ENCODE data around the gene TXNRD2. TPM values are rescaled to one million over a fixed set of nuclear protein-coding genes. Genes with fewer than 3 reads are reported as not detected.

The TXNRD2 gene
- total RNA-seq, 1 donor from 2014 or later: 0.19 TPM

DNA sequence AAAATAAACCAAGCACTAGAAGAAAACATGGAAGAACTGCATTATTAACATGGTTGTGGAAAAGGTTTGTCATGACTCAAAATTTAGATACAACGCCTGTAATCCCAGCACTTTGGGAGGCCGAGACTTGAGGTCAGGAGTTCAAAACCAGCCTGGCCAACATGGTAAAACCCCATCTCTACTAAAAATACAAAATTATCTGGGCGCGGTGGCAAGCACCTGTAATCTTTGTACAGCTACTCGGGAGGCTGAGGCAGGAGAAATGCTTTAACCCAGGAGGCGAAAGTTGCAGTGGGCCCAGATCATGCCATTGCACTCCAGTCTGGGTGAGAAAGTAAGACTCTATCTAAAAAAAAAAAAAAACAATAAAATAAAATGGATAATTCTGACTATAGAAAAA, 110.6 kb downstream of the TXNRD2 start:
- Mint-ChIP-seq H3K27ac (no peak overlapping the region), H3K27me3 (ENCODE audit: insufficient read depth, low read depth) (peaks cover 2% of the 10 kb centered on the region), H3K4me1 (no peaks in the 10 kb centered on the region), H3K9me3 (no peaks in the 10 kb centered on the region), H3K36me3 (peaks cover 2% of the 10 kb centered on the region), H3K4me3 (no peak overlapping the region)
- Histone ChIP-seq H3K79me2 (ENCODE audit: low read depth) (no peaks in the 10 kb centered on the region), H3K4me1 (no peaks in the 10 kb centered on the region), H3K27ac (no peak overlapping the region), H3K4me3 (no peak overlapping the region), H3K9ac (no peak overlapping the region), H3K4me2 (no peak overlapping the region), H3K9me3 (ENCODE audit: low read depth) (no peaks in the 10 kb centered on the region), H2AFZ (replicated peaks) (no peak overlapping the region), H3K27me3 (no peaks in the 10 kb centered on the region), H3F3A (ENCODE audit: low read depth) (peaks cover 4% of the 10 kb centered on the region), H4K20me1 (ENCODE audit: low read depth) (no peaks in the 10 kb centered on the region), H3K36me3 (no peaks in the 10 kb centered on the region)
- TF ChIP-seq, protein P1, sequence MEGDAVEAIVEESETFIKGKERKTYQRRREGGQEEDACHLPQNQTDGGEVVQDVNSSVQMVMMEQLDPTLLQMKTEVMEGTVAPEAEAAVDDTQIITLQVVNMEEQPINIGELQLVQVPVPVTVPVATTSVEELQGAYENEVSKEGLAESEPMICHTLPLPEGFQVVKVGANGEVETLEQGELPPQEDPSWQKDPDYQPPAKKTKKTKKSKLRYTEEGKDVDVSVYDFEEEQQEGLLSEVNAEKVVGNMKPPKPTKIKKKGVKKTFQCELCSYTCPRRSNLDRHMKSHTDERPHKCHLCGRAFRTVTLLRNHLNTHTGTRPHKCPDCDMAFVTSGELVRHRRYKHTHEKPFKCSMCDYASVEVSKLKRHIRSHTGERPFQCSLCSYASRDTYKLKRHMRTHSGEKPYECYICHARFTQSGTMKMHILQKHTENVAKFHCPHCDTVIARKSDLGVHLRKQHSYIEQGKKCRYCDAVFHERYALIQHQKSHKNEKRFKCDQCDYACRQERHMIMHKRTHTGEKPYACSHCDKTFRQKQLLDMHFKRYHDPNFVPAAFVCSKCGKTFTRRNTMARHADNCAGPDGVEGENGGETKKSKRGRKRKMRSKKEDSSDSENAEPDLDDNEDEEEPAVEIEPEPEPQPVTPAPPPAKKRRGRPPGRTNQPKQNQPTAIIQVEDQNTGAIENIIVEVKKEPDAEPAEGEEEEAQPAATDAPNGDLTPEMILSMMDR (IDR thresholded peaks at IDR 0.05): no peak
- no peak for TF ChIP-seq EZH2phosphoT487 (IDR thresholded peaks at IDR 0.05)
- DNase-seq (ENCODE audit: low spot score): no peak

DNA sequence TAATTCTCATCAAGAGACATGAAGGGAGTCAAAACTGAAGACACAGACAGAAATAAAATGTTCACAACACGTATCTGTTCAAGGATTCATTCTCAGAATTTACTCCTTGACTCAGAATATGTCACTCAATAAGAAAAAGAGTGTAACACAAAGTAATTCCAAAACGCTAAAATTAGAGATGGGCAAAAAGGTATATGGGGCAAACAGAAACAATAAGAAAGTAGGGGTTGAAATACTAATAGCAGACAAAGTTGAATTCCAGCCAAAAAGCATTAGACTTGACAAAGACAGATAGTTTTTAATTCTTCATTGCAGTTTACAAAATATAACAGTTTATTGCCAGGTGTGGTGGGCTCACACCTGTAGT, 113.6 kb downstream of the TXNRD2 start:
- H3K9ac ChIP-seq: no peak overlapping the region
- no peaks in the 10 kb centered on the region for H3K27me3 ChIP-seq
- no peaks in the 10 kb centered on the region for H3K79me2 ChIP-seq (ENCODE audit: low read depth)
- TF ChIP-seq EZH2 (IDR thresholded peaks at IDR 0.05) (no peak), EZH2phosphoT487 (IDR thresholded peaks at IDR 0.05) (no peak)
- TF ChIP-seq, protein P1 (IDR thresholded peaks at IDR 0.05): no peak
- no peak for DNase-seq (ENCODE audit: low spot score)
- Mint-ChIP-seq H3K4me1 (peaks cover 3% of the 10 kb centered on the region), H3K4me3 (no peak overlapping the region), H3K36me3 (peaks cover 2% of the 10 kb centered on the region), H3K27ac (no peak overlapping the region), H3K9me3 (no peaks in the 10 kb centered on the region), H3K27me3 (ENCODE audit: insufficient read depth, low read depth) (peaks cover 2% of the 10 kb centered on the region)
- H3K36me3 ChIP-seq: no peaks in the 10 kb centered on the region
- H3K4me2 ChIP-seq: no peak overlapping the region
- no peaks in the 10 kb centered on the region for H4K20me1 ChIP-seq (ENCODE audit: low read depth)
- H3F3A ChIP-seq (ENCODE audit: low read depth): peaks cover 3% of the 10 kb centered on the region
- no peaks in the 10 kb centered on the region for H3K4me1 ChIP-seq
- H2AFZ ChIP-seq (replicated peaks): no peak overlapping the region
- H3K27ac ChIP-seq: no peak overlapping the region
- no peak overlapping the region for H3K4me3 ChIP-seq
- H3K9me3 ChIP-seq (ENCODE audit: low read depth): no peaks in the 10 kb centered on the region

DNA sequence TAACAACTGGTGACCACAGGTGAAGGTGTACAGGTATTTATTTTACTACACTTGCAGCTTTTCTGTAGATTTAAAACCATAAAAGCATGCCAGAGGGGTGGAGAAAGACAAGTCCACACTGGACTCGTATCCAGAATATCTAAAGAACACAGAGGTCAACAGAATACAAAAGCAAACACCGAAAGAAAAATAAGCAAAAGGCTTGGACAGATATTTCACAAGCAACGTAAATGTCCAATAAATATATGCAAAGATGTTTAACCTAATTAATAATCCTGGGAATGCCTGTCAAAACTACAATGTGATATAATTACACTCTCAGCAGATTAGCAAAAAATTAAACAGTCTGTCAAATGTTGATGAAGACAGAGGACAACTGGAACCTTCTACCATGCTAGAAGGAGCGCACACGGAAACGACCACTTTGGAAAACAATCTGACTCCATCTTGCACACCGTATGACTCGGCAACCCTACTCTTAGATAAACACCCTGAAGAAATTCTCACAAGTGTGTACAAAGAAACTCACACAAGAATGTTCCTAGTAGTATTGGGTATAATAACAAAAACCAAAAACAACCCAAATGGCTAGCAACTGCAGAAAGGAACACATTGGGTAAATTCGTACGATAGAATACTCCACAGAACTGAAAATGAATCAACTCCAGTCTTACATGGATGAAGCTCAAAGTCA, 114.1 kb downstream of the TXNRD2 start:
- Histone ChIP-seq H4K20me1 (ENCODE audit: low read depth) (no peaks in the 10 kb centered on the region), H3K27me3 (no peaks in the 10 kb centered on the region), H3K4me3 (no peak overlapping the region), H3K9me3 (ENCODE audit: low read depth) (no peaks in the 10 kb centered on the region), H2AFZ (replicated peaks) (no peak overlapping the region), H3K36me3 (no peaks in the 10 kb centered on the region), H3K79me2 (ENCODE audit: low read depth) (no peaks in the 10 kb centered on the region), H3K4me1 (no peaks in the 10 kb centered on the region), H3K27ac (no peak overlapping the region), H3K9ac (no peak overlapping the region), H3F3A (ENCODE audit: low read depth) (no peaks in the 10 kb centered on the region), H3K4me2 (no peak overlapping the region)
- peaks cover 2% of the 10 kb centered on the region for H3K27me3 Mint-ChIP-seq (ENCODE audit: insufficient read depth, low read depth)
- TF ChIP-seq, protein P1 (IDR thresholded peaks at IDR 0.05): no peak
- TF ChIP-seq EZH2 (IDR thresholded peaks at IDR 0.05): no peak
- no peak for TF ChIP-seq EZH2phosphoT487 (IDR thresholded peaks at IDR 0.05)
- H3K4me1 Mint-ChIP-seq: peaks cover 3% of the 10 kb centered on the region
- peaks cover 2% of the 10 kb centered on the region for H3K36me3 Mint-ChIP-seq
- no peak overlapping the region for H3K27ac Mint-ChIP-seq
- H3K9me3 Mint-ChIP-seq: no peaks in the 10 kb centered on the region
- no peak overlapping the region for H3K4me3 Mint-ChIP-seq
- DNase-seq (ENCODE audit: low spot score): no peak
